GM21390 (cell line): ENCODE measurements around the gene PPP2R3C.
A peak's percentile ranks its signal among the peaks of the same experiment; 100 is the strongest.
"Not testable (repeated sequence)": the region's sequence is repeated elsewhere in the genome, so short reads cannot be mapped to it uniquely, and the experiment has no call there.

ENCODE experiments used
- ATAC-seq: cut with Tn5 transposase; IDR thresholded peaks from one replicate; pipeline ENCODE4 v1.9.1; 2021; ENCODE audit not compliant: unreplicated experiment

PPP2R3C gene

DNA sequence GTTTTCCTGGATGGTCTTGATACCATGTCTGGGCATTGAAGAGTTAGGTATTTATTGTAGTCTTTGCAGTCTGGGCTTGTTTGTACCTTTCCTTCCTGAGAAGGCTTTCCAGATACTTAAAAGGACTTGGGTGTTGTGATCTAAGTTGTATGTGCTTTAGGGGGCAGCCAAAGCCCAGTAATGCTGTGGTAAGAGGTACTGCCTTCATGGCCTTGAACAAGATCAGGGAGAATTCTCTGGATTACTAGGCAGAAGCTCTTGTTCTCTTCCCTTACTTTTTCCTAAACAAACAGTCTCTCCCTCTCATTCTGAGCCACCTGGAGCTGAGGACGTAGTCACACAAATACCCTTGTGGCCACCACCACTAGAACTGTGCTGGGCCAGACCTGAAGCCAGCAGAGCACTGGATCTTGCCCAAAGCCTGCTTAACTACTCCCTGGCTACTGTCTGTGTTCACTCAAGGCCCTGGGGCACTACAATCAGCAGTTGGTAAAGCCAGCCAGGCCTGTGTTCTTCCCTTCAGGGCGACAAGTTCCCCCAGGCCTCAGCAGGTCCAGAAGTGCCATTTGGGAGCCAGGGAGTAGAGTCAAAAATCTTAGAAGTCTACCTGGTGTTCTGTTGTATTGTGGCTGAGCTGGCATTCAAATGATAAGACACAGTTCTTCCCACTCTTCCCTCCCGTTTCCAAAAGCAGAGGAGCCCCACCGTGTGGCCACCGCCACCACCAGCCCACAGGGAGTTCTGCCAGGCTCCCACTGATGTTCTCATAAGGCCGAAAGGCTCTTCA is 11.9 kb upstream of the PPP2R3C start:
- no peak for ATAC-seq

DNA sequence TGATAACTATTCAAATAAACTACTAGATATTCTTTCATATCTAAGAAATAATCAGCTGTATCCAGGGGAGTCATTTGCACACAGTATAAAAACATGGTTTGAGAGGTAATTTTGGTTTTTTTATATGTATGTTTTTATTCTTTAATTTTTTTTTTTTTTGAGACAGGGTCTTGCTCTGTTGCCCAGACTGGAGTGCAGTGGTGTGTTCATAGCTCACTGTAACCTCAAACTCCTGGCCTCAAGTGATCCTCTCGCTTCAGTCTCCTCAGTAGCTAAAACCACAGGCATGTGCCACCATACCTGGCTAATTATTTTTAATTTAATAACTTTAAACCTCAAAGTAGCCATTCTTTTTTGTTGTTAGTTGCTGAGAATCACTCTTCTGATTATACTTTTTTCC is 2.3 kb upstream of the PPP2R3C start:
- no peak for ATAC-seq

DNA sequence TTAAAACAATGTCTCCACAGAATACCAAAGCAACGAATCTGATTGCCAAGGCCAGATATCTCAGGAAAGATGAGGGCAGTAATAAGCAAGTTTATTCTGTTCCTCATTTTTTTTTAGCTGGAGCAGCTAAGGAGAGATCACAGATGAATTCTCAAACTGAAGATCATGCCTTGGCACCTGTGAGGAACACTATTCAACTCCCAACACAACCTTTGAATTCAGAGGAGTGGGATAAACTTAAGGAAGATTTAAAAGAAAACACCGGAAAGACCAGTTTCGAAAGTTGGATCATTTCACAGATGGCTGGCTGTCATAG is 1.6 kb upstream of the PPP2R3C start:
- ATAC-seq, result no peak

DNA sequence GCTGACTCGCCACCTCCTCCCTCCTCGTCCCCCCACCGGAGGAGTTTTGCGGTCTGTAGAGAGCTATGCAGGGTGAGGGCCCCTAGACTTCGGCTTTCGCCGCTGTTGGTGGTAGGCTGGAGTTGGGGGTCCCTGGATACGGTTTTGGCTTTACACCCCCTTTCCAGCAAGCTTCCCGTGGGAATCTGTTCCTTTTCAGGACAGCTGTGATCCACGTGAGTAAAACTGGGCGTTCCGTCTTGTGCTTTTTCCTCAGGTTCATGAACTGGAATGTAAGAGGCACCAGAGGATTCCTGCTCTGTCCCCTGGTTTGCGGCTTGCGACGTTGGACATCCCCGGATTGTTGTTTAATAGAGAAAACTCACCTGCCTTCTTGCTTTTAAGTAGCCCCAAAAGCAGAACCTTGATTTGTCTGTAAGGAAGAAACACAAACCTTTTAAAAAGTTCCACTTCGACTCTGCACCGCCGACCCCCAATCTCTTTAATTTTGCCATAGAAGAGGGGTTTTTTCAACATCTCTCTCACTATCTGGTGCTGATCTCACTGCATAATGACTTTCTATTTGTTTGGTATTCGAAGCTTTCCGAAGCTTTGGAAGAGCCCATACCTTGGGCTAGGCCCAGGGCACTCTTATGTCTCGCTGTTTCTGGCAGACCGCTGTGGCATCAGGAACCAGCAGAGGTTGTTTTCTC is 1.1 kb upstream of the PPP2R3C start:
- ATAC-seq, result peak; percentile 44

DNA sequence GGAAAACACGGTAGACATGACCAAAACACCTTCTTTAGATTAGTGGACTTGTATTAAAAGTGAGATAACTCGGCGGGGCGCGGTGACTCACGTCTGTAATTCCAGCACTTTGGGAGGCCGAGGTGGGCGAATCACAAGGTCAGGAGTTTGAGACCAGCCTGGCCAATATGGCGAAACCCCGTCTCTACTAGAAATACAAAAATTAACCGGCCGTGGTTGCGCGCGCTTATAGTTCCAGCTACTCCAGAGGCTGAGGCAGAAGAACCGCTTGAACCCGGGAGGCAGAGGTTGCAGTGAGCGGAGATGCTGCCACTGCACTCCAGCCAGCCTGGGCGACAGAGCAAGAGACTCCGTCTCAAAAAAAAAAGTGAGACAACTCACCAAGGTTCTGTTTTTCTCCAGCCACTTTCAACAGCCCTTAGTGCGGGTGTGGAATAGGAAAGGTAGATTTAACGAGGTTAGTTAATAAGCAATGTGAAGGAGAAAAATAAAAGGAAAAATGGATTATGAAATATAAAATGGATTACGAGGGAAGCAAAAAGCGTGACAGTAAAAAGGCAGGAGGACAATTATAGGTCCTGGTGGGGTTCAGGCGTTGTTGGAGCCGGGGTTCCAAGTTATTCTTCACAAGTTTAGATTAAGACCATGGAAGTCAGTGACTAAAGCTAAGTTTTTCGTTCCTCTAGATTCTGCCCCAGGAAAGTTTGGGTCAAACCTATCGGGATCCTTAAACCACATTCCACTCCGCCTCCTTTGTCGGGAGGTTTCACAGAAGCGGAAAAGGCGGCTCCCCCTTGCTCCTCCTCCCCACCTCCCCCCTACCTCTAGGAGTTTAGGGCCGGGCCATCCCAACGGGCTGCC is 534 bp downstream of the PPP2R3C start:
- ATAC-seq, result peak; percentile 5

DNA sequence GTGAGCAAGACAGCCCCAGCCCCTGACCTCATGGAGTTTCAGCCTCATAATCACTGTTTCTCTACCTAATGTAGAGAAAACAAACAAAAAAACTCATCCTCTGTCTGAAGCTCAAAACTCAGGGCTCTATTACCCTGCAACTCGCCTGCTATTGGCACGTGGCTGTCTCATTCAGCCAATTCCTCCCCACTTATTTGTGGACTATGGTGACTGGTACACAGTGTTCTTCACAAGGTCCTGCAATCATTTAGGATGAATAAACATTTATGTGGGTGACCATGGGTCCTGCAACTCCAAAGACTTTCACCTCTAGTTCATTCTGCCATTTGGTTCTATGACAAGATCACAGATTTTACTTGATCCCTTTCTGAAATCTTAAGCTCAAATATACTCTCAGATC is 4.7 kb downstream of the PPP2R3C start:
- no peak for ATAC-seq

DNA sequence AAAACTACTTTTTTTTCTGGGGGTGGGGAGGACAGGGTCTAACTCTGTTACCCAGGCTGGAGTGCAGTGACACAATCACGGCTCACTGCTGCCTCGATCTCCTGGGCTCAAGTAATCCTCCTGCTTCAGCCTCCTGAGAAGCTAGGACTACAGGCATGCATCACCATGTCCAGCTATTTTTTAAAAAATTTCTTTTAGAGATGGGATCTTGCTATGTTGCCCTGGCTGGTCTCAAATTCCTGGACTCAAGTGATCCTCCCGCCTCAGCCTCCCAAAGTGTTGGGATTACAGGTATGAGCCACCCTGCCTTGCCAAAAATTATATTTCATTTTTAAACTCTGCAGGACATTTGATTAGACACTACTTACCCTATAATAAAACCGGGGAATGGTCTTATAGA is 5.5 kb downstream of the PPP2R3C start:
- no peak for ATAC-seq

DNA sequence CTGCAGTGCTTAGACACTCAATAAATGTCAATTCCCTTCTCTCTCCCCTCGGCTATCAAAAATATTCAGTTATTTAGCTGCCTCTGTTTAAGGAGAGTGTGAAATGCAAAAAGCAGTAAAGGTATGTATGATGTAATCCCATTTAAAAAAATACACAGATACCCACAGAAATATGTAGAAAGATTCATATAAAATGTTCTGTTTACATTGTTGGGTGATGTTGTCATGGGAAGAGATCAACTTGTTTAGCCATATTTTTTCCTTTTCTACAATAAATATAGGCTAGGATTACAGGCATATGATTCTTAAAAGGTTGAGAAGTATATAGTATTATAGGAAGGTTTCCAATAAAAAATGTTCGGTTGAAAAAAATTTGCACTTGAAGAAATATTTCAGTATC is 7.8 kb downstream of the PPP2R3C start:
- ATAC-seq, result no peak

DNA sequence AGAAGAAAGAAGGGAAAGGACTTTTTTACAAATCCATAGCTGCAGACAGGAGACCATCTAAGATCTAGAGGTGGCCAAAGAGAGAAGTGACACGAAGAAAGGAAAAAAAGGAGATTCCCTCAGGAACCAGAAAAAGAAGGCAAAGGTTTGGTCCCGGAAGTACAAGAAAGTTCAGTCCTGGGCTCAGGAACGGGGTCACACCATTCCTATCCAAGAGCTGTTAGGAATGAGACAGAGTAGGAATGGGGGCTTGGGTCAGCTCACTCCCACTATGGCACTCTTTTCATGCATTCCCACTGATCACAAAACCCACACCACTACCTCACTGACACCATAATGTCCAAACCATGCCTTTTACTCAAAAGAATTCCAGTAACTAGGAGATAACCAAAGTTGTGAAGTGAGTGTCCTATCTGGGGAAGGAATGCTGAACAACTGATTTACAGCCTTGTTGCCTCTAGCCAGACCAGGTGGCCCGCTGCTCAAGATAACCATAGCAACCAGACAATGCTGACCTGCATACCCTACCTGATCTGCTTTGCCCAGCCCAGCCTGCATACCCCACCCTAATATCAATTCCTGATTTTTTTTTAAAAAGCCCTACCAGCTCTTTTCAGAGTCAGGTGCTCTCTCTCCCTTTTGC is 8.4 kb downstream of the PPP2R3C start:
- no peak for ATAC-seq

DNA sequence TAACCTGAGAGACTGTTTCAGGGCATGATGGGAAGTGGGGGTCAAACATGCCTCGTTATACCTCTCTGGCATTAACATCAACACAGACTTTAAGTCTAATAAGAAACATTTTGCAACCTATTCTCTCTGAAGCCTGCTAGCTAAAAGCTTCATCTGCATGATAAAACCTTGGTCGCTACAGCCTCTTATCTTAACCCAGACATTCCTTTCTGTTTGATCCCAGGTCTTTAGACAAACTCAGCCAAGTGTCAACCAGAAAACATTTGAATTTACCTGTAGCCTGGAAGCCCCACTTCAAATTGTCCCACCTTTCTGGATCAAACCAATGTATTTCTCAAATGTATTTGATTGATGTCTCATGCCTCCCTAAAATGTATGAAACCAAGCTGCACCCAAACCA is 9.1 kb downstream of the PPP2R3C start:
- no peak for ATAC-seq

DNA sequence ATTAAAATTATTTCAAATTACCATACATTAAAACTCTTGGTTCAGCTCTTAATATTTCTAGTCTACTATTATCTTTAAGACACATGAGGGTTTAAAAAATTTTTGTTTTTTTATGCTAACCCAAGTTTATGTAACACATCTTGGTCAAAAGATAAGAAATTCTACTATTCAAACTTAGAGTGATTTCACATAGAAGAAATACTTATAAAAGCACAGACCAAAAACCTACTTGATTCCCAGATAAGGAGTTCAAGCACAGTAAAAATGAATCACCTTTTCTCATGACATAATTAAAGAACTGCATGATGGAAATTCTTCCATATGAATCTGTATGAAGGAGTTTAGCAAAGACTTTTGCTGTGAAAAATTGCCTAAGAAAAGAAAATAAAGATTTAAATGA is 13.9 kb downstream of the PPP2R3C start:
- ATAC-seq, result no peak

DNA sequence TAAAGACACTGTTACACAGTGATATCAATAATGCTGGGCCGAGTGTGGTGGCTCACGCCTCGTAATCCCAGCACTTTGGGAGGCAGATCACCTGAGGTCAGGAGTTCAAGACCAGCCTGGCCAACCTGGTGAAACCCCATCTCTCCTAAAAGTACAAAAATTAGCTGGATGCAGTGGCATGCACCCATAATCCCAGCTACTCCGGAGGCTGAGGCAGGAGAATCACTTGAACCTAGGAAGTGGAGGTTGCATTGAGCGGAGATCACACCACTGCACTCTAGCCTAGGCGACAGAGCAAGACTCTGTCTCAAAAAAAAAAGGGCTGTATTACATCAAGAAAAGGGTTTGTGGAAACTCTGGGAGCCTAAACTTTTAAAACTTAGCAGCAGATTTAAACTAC is 27.1 kb downstream of the PPP2R3C start:
- not testable (repeated sequence) for ATAC-seq

DNA sequence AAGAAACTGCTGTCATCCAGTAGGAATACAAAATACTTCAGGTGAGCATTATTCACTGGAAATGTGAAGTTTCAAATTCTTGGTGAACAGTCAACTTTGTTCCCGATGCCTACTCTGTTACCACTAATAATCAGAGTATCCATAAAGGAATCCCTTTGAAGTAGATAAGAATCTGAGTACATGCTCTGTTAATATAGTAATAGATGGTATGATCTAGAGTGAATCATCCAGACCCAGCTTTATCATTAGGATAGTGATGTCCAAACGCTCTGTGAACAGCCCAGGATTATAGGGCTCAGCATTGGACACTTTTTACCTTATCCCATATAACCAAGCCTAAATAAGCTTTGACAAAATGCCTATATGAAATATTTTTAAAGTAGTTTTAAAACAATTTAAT is 33.3 kb downstream of the PPP2R3C start:
- no peak for ATAC-seq

DNA sequence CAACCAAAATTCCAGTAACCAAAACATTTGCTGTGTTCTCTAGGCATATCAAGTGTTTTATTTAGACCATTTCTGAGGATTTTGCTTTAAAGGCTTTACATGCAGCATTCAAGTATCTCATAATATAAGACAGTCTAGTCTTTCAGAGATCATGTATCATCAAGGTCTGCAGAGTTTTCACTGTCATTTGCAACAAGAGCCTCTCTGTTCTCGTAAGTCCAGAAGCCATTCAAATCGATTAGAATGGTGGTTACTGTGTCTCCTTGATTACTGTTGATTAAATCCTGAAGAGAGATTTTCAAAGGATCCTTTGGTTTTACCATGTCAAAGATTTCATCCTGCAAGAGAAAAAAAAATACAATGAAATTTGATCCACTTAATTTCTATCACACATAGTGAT is 36.3 kb downstream of the PPP2R3C start:
- ATAC-seq, result no peak

DNA sequence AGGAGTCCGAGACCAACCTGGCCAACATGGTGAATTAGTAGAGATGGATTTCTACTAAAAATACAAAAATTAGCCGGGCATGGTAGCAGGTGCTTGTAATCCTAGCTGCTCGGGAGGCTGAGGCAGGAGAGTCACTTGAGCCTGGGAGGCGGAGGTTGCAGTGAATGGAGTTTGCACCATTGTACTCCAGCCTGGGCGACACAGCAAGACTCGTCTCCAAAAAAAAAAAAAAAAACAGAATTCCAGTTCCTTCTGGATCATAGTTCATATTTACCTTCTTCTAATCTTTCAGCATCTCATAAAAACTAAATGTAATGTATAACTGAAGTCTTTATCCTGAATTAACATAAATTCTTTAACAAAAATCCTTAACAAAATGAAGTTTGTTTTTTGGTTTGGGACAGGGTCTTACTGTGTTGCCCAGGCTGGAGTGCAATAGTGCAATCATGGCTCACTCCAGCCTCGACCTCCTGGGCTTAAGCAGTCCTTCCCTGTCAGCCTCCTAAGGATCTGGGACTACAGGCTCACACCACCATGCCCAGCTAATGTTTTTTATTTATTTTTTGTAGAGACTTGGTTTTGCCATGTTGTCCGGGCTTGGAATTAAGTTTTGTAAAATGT is 38.1 kb downstream of the PPP2R3C start:
- ATAC-seq, result no peak

DNA sequence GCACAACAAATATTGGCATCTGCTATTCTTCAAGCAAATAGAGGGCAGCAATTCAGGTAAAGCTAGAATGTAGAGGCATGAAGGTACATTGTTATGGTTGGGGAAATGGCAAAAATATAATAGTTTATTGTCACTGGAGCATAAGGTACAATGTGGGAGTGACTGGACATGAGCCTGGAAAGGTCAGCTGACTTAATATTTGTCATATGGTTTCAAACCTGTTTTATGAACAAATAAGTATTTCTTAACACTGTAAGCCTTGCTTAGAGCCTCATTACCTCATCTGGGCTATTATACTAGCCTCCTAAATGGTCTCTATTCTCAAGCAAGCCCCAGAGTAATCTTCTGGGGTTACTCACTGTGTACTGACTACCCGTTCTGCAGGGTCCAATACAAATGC is 42.0 kb downstream of the PPP2R3C start:
- no peak for ATAC-seq

DNA sequence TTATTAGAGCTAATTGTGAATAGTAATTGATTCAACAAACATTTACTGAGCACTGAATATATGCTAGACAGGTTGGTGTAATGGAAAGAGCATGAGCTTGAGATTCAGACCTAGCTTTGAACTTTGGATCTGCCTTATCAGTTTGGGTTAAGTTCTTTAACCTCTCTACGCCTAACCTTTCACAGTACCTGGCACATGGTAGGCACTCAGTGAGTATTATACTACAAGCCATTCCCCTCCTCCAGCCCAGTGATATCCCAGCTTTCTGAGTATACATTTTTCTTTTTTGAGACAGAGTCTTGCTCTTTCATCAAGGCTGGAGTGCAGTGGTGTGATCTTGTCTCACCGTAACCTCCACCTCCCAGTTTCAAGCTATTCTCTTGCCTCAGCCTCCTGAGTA is 43.7 kb downstream of the PPP2R3C start:
- no peak for ATAC-seq

DNA sequence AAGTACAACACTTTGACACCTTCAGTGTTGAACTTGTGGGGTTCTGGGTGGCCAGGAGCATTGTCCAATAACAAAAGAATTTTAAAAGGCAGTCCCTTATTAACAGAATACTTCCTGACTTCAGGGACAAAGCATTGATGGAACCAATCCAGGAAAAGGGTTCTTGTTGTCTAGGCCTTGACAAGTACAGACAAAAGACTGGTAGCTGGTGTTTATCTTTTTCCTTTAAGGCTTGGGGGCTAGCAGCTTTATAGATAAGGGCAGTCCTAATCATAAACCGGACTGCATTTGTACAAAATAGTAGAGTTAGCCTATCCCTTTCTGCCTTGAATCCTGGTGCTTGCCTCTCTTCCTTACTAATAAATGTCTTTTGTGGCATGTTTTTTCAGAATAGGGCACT is 48.3 kb downstream of the PPP2R3C start:
- ATAC-seq, result no peak

DNA sequence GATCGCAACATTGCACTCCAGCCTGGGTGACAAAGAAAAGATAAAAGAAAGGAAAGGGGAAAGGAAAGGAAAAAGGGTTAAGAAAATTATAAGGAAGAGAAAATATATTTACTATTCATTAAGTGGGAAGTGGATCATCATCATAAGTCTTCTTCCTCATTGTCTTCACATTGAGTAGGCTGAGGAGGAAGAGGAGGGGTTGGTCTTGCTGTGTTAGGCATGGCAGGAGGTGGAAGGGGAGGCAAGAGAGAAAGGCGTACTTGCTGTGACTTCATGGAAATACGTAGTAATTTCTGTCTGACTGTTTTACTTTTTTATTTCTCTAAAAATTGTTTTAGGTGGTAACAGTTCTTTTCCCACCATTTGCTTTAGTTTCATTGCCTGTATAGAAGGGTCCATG is 49.6 kb downstream of the PPP2R3C start:
- no peak for ATAC-seq

DNA sequence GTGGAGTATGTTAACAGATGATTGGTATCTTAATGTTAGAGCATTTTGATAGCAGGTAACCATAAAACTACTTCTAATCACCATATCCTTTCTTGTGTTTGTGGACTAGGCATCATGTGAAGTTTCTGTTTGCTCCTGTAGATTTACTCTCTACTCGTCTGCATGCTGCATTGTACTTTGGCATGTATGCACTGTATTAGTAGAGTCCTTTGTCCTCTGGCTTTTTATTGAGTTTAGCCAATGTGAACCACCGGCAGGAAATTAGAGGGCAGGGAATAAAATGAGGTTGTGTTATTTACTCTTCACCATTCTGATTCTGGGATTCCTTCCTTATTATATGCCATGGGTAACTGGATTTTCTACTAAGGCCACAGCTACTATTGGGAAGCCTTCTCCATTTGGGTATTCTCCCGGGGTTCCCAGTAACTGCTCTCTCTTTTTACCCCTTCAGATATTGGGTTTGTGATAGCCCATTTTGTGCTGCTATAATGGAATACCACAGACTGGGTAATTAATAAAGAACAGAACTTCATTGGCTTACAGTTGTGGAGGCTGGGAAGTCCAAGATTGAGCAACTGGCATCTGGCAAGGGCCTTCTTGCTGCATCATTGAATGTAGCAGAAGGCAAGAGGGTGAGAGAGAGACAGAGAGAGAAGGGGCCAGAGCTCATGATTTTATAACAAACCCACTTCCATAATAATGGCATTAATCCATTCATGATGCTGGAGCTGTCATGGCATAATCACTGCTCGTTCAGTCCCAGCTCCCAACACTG is 53.4 kb downstream of the PPP2R3C start:
- ATAC-seq, result no peak
